ENCODE results near the gene OXCT1.

OXCT1 gene

DNA sequence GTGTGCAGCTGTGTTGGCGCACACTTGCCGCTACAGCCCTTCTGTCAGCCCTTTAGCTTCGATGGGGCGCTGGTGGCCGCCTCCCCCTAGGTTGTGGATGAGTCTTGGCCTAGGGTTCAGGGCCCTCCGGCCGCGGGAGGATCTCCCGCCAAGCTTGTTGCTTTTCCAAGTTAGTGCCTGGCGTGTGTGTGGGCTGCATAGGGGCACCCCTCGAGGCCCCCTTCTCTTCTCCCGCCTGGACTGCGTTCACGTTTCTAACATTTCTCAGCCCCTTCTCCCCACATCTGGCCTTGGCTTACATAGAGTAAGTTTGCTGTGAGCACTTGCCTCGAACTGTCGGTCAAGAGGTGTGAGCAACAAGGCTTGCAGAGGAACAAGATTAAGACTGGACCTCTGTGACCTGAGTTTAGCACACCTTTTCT lies 413 bp upstream of the OXCT1 start:
- TF ChIP-seq, protein P1, sequence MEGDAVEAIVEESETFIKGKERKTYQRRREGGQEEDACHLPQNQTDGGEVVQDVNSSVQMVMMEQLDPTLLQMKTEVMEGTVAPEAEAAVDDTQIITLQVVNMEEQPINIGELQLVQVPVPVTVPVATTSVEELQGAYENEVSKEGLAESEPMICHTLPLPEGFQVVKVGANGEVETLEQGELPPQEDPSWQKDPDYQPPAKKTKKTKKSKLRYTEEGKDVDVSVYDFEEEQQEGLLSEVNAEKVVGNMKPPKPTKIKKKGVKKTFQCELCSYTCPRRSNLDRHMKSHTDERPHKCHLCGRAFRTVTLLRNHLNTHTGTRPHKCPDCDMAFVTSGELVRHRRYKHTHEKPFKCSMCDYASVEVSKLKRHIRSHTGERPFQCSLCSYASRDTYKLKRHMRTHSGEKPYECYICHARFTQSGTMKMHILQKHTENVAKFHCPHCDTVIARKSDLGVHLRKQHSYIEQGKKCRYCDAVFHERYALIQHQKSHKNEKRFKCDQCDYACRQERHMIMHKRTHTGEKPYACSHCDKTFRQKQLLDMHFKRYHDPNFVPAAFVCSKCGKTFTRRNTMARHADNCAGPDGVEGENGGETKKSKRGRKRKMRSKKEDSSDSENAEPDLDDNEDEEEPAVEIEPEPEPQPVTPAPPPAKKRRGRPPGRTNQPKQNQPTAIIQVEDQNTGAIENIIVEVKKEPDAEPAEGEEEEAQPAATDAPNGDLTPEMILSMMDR (IDR thresholded peaks at IDR 0.05; ENCODE audit: insufficient read depth, low read length, poor library complexity, severe bottlenecking): no peak
- Histone ChIP-seq H3K27me3 (replicated peaks; ENCODE audit: control insufficient read depth, insufficient read depth, low read length) (no peaks in the 10 kb centered on the region), H3K4me3 (replicated peaks; ENCODE audit: low read depth, low read length) (peak overlapping the region; percentile 80), H3K36me3 (ENCODE audit: control insufficient read depth, insufficient read depth, low read length) (no peaks in the 10 kb centered on the region)
- DNase-seq (ENCODE audit: extremely low read depth, insufficient read length): no peak

DNA sequence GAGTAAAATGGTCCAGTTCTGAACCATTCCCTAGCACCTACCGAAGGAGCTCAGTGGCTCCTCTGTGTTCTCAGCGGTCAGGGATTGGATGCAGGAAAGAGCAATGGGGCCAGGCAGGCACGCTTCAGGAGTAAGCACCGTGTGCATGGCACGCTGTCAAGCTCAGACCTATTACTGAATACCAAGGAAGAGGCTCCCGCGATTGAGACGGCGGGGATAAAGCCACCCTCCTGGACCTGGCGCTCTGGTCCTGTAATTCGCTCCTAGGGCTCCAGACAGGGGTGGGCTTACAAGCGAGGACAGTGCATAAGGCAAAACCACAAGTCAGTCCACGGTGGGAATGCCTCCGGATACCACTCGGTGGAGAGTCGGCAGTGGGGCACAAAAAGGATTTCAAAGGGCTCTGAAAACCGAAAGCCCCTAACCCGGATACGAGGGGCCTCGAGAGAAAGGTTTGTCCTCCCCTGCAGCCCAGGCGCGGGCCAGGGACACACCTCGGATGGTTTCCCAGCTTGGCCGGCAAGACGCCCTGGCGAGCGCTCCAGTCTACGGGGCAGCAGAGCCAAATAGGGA lies 988 bp downstream of the OXCT1 start:
- no peaks in the 10 kb centered on the region for H3K36me3 ChIP-seq (ENCODE audit: control insufficient read depth, insufficient read depth, low read length)
- no peaks in the 10 kb centered on the region for H3K27me3 ChIP-seq (replicated peaks; ENCODE audit: control insufficient read depth, insufficient read depth, low read length)
- no peak for DNase-seq (ENCODE audit: extremely low read depth, insufficient read length)
- TF ChIP-seq, protein P1 (IDR thresholded peaks at IDR 0.05; ENCODE audit: insufficient read depth, low read length, poor library complexity, severe bottlenecking): no peak
- H3K4me3 ChIP-seq (replicated peaks; ENCODE audit: low read depth, low read length): peak overlapping the region; percentile 80

DNA sequence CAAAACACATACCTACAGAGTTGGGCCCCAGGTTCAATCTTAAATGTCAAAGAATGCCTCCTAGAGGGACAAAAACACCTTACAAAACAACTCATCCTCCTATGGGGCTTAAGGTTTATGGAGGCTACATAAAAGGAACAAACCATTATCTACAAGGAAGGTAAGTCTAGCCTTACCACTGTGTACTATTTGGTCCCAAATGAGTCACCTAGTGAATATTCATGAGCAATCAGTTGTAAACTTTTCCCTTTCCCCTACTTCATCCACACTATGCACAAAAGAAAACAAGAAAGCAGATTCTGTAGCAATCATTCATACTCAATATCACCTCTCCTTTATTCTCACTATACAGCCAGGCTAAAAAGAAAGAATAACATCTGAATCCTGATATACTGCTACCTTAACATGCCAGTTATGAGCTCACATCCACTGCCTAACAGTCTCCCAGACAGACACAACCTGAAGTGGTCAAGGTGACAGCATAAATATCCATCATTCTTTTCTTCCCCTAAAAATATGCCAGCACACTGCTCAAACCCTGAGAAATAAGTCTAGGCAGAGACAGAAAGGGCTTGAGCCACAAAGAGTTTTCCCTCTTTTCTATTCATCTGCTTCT lies 6.2 kb downstream of the OXCT1 start:
- H3K4me3 ChIP-seq (replicated peaks; ENCODE audit: low read depth, low read length): no peak overlapping the region
- H3K36me3 ChIP-seq (ENCODE audit: control insufficient read depth, insufficient read depth, low read length): peaks cover under 1% of the 10 kb centered on the region; the same call in 1 of the 2 replicates
- H3K27me3 ChIP-seq (replicated peaks; ENCODE audit: control insufficient read depth, insufficient read depth, low read length): no peaks in the 10 kb centered on the region
- TF ChIP-seq, protein P1 (IDR thresholded peaks at IDR 0.05; ENCODE audit: insufficient read depth, low read length, poor library complexity, severe bottlenecking): no peak
- no peak for DNase-seq (ENCODE audit: extremely low read depth, insufficient read length)

DNA sequence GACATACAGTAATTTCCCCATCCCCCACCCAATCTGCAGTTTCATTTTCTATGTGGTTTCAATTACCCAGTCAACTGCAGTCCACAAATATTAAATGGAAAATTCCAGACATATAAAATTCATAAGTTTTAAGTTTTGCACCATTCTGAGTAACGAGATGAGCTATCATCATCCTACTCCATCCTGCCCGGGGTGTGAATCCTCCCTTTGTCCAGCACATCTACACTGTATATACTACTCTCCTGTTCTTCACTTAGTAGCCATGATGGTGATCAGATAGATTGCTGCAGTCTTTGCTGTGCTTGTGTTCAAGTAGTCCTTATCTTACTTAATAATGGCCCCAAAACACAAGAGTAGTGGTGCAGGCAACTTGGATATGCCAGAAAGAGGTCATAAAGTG lies 11.3 kb downstream of the OXCT1 start:
- Histone ChIP-seq H3K36me3 (ENCODE audit: control insufficient read depth, insufficient read depth, low read length) (peaks cover 6% of the 10 kb centered on the region), H3K4me3 (replicated peaks; ENCODE audit: low read depth, low read length) (no peak overlapping the region), H3K27me3 (replicated peaks; ENCODE audit: control insufficient read depth, insufficient read depth, low read length) (no peaks in the 10 kb centered on the region)
- TF ChIP-seq, protein P1 (IDR thresholded peaks at IDR 0.05; ENCODE audit: insufficient read depth, low read length, poor library complexity, severe bottlenecking): no peak
- DNase-seq (ENCODE audit: extremely low read depth, insufficient read length): no peak

DNA sequence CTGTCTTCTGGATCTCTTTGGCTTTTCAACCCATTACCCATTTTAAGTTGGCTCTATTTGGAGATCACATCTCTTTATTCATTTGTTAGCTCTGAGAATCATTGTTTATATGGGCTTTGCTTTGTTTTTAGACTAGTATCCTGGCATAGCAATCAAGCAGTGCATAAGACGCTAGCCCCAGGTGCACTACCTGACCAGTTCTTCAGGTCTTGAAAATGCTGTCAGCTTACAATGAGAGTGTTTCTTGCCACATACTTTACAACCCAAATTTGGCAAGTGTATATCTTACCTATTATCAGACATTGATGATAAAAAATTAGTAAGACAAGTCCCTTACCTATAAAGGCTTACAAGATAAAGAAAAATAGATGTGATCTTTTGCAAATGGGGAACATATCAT lies 12.2 kb downstream of the OXCT1 start:
- Histone ChIP-seq H3K36me3 (ENCODE audit: control insufficient read depth, insufficient read depth, low read length) (peaks cover 8% of the 10 kb centered on the region), H3K27me3 (replicated peaks; ENCODE audit: control insufficient read depth, insufficient read depth, low read length) (no peaks in the 10 kb centered on the region), H3K4me3 (replicated peaks; ENCODE audit: low read depth, low read length) (no peak overlapping the region)
- no peak for DNase-seq (ENCODE audit: extremely low read depth, insufficient read length)
- TF ChIP-seq, protein P1 (IDR thresholded peaks at IDR 0.05; ENCODE audit: insufficient read depth, low read length, poor library complexity, severe bottlenecking): no peak

Measured in GM06990 (cell line).